H9 (cell line): Measurements from ENCODE around the gene ACTN4. TPM values are rescaled to one million over a fixed set of nuclear protein-coding genes. Genes with fewer than 3 reads are reported as not detected.
A peak's percentile ranks its signal among the peaks of the same experiment; 100 is the strongest.

Experiments used
- DNase-seq: peaks from one replicate; pipeline ENCODE4 v3.0.0-alpha.2; 2017
- H2AFZ ChIP-seq: one replicate; pipeline ENCODE4 v1.6.1; 2013; ENCODE audit warnings: mild to moderate bottlenecking, low read length, control low read depth, moderate library complexity
- H2AK5ac ChIP-seq: 2 replicates; pipeline ENCODE4 v1.6.1; 2013; ENCODE audit warnings: low read length, control low read depth, mixed read lengths; ENCODE audit not compliant: insufficient read length
- H2BK120ac ChIP-seq: one replicate; pipeline ENCODE4 v1.6.1; 2013; ENCODE audit warnings: low read depth, mild to moderate bottlenecking, low read length, control low read depth, inconsistent platforms; ENCODE audit not compliant: poor library complexity, severe bottlenecking
- H2BK12ac ChIP-seq: 2 replicates; pipeline ENCODE4 v1.6.1; 2013; ENCODE audit warnings: low read length, control low read depth, mixed read lengths, low read depth; ENCODE audit not compliant: insufficient read length
- H2BK15ac ChIP-seq: 2 replicates; pipeline ENCODE4 v1.6.1; 2013; ENCODE audit warnings: low read depth, low read length, control low read depth
- H2BK20ac ChIP-seq: one replicate; pipeline ENCODE4 v1.6.1; 2013; ENCODE audit warnings: low read depth, mild to moderate bottlenecking, low read length, control low read depth, inconsistent platforms; ENCODE audit not compliant: poor library complexity, severe bottlenecking
- H2BK5ac ChIP-seq: 2 replicates; pipeline ENCODE4 v1.6.1; 2013; ENCODE audit warnings: low read length, control low read depth, mixed read lengths; ENCODE audit not compliant: insufficient read length
- H3K14ac ChIP-seq: 2 replicates; pipeline ENCODE4 v1.6.1; 2013; ENCODE audit warnings: low read length, control low read depth; ENCODE audit not compliant: insufficient read depth
- H3K18ac ChIP-seq: 2 replicates; pipeline ENCODE4 v1.6.1; 2013; ENCODE audit warnings: low read depth, mild to moderate bottlenecking, mixed read lengths, low read length, control low read depth; ENCODE audit not compliant: insufficient read length
- H3K23ac ChIP-seq: 2 replicates; pipeline ENCODE4 v1.6.1; 2013; ENCODE audit warnings: low read length, control low read depth, mixed read lengths, low read depth; ENCODE audit not compliant: insufficient read length
- H3K23me2 ChIP-seq: 2 replicates; pipeline ENCODE4 v1.6.1; 2013; ENCODE audit warnings: low read depth, mild to moderate bottlenecking, mixed read lengths, low read length, control low read depth; ENCODE audit not compliant: insufficient read length, poor library complexity, severe bottlenecking
- H3K27ac ChIP-seq: 2 replicates; pipeline ENCODE4 v1.5.1; 2013; ENCODE audit warnings: low read length, control low read depth, mixed read lengths, low read depth; ENCODE audit not compliant: insufficient read length
- H3K27me3 ChIP-seq: 2 replicates; pipeline ENCODE4 v1.6.1; 2013; ENCODE audit warnings: low read length, control low read depth, inconsistent platforms; ENCODE audit not compliant: insufficient read depth
- H3K4ac ChIP-seq: 2 replicates; pipeline ENCODE4 v1.6.1; 2013; ENCODE audit warnings: low read depth, mild to moderate bottlenecking, control low read depth, inconsistent platforms, low read length, moderate library complexity
- H3K4me1 ChIP-seq: 2 replicates; pipeline ENCODE4 v1.6.1; 2013; ENCODE audit warnings: low read length, control low read depth, inconsistent platforms; ENCODE audit not compliant: insufficient read depth
- H3K4me2 ChIP-seq: 2 replicates; pipeline ENCODE4 v1.6.1; 2013; ENCODE audit warnings: low read length, control low read depth, mixed read lengths; ENCODE audit not compliant: insufficient read length, insufficient read depth
- H3K56ac ChIP-seq: 2 replicates; pipeline ENCODE4 v1.6.1; 2013; ENCODE audit warnings: low read depth, mild to moderate bottlenecking, mixed read lengths, low read length, control low read depth; ENCODE audit not compliant: insufficient read length
- H3K79me1 ChIP-seq: 2 replicates; pipeline ENCODE4 v1.6.1; 2013; ENCODE audit warnings: low read depth, mild to moderate bottlenecking, moderate library complexity, low read length, control low read depth, inconsistent platforms; ENCODE audit not compliant: insufficient read depth, poor library complexity, severe bottlenecking
- H3K79me2 ChIP-seq: 2 replicates; pipeline ENCODE4 v1.6.1; 2013; ENCODE audit warnings: low read length, control low read depth, inconsistent platforms; ENCODE audit not compliant: insufficient read depth
- H3K9ac ChIP-seq: 2 replicates; pipeline ENCODE4 v1.6.1; 2013; ENCODE audit warnings: low read length, control low read depth, mixed read lengths; ENCODE audit not compliant: insufficient read length; ENCODE audit errors: extremely low read depth
- H3K9me3 ChIP-seq: one replicate; pipeline ENCODE4 v1.6.1; 2013; ENCODE audit warnings: low read depth, low read length, inconsistent platforms; ENCODE audit not compliant: control insufficient read depth
- H3T11ph ChIP-seq: one replicate; pipeline ENCODE4 v1.6.1; 2013; ENCODE audit warnings: mild to moderate bottlenecking, low read length, control low read depth, inconsistent platforms
- H4K20me1 ChIP-seq: one replicate; pipeline ENCODE4 v1.6.1; 2013; ENCODE audit not compliant: control insufficient read depth, insufficient read length, insufficient read depth
- H4K5ac ChIP-seq: 2 replicates; pipeline ENCODE4 v1.6.1; 2013; ENCODE audit warnings: low read depth, mild to moderate bottlenecking, mixed read lengths, low read length, control low read depth; ENCODE audit not compliant: insufficient read length
- H4K8ac ChIP-seq: replicated peaks from 2 replicates; pipeline ENCODE4 v1.6.1; 2013; ENCODE audit warnings: low read length, control low read depth, mixed read lengths, low read depth; ENCODE audit not compliant: insufficient read length
- H4K91ac ChIP-seq: 2 replicates; pipeline ENCODE4 v1.6.1; 2013; ENCODE audit warnings: low read depth, mild to moderate bottlenecking, moderate library complexity, mixed read lengths, low read length, control low read depth; ENCODE audit not compliant: insufficient read length
- H3K27ac Mint-ChIP-seq, 3 experiments: 2 replicates in 2 of 3; 3 replicates in 1 of 3; pipeline ENCODE4 v1.8.0; 2020 to 2021; ENCODE audit warnings: mixed read lengths in 3 of 3, mild to moderate bottlenecking in 1 of 3, moderate library complexity in 1 of 3
- H3K27me3 Mint-ChIP-seq: 2 replicates; pipeline ENCODE4 v1.8.0; 2021; ENCODE audit warnings: low read depth, mild to moderate bottlenecking, moderate library complexity, mixed read lengths
- H3K36me3 Mint-ChIP-seq, 3 experiments: 2 replicates in 2 of 3; 3 replicates in 1 of 3; pipeline ENCODE4 v1.8.0; 2020 to 2021; ENCODE audit warnings: low read depth in 3 of 3, mixed read lengths in 3 of 3; ENCODE audit not compliant: insufficient read depth in 1 of 3
- H3K4me1 Mint-ChIP-seq, 2 experiments: 2 replicates each; pipeline ENCODE4 v1.8.0; 2020; ENCODE audit warnings: mixed read lengths in 2 of 2
- H3K4me3 Mint-ChIP-seq, 2 experiments: 2 replicates in 1 of 2; 3 replicates in 1 of 2; pipeline ENCODE4 v1.8.0; 2020 to 2021; ENCODE audit warnings: mild to moderate bottlenecking in 2 of 2, mixed read lengths in 2 of 2, moderate library complexity in 1 of 2
- H3K9me3 Mint-ChIP-seq, 2 experiments: 2 replicates in 1 of 2; 3 replicates in 1 of 2; pipeline ENCODE4 v1.8.0; 2020; ENCODE audit warnings: mild to moderate bottlenecking in 2 of 2, mixed read lengths in 2 of 2, moderate library complexity in 1 of 2
- whole genome bisulfite sequencing: extraction: QIAGEN DNeasy Blood & Tissue Kit; methylation state at CpG from one replicate; pipeline ENCODE4 v1.1.7; 2013; ENCODE audit warnings: missing lambda C conversion rate, low lambda C conversion rate, mixed read lengths; ENCODE audit not compliant: insufficient read length; ENCODE audit errors: extremely low coverage; 5-methylcytosine and 5-hydroxymethylcytosine counted together
- total RNA-seq: library from RNA; stranded (reverse); gene quantifications from 2 replicates; pipeline ENCODE4 v1.2.1, GENCODE V29; 2021
- TF ChIP-seq, protein P1 (sequence below): fragments of 200-600 bp; sonication (generic); conservative IDR thresholded peaks from 3 replicates; pipeline ENCODE4 v1.8.0; 2021; ENCODE audit warnings: antibody characterized with exemption, mild to moderate bottlenecking

ACTN4 gene
- total RNA-seq, 1 experiment from 2014 or later: 369 TPM

GRCh38 chr19:38736036-38736412 lies 88.6 kb downstream of the ACTN4 start:
- no peak overlapping the region for H2BK120ac ChIP-seq
- H2BK5ac ChIP-seq: no peak overlapping the region

More at GRCh38 chr19:38736036-38736412, 88.6 kb downstream of the ACTN4 start:
- Histone ChIP-seq H3K23ac (no peak overlapping the region), H3K23me2 (peaks cover 8% of the 10 kb centered on the region), H3K27me3 (no peaks in the 10 kb centered on the region; the same call in 1 of the 2 replicates), H3K9me3 (no peaks in the 10 kb centered on the region), H3K79me1 (no peaks in the 10 kb centered on the region), H4K91ac (no peak overlapping the region), H3K27ac (no peak overlapping the region), H3K18ac (no peak overlapping the region), H3T11ph (no peak overlapping the region), H2BK15ac (no peak overlapping the region), H3K14ac (no peak overlapping the region), H3K4ac (no peak overlapping the region), H4K5ac (no peak overlapping the region), H4K20me1 (no peaks in the 10 kb centered on the region), H2BK12ac (no peak overlapping the region), H3K79me2 (no peaks in the 10 kb centered on the region), H3K56ac (no peak overlapping the region), H2BK20ac (no peak overlapping the region), H3K4me2 (peak overlapping the region; percentile 51), H3K4me1 (no peaks in the 10 kb centered on the region; the same call in 1 of the 2 replicates), H4K8ac (no peak overlapping the region), H2AFZ (no peak overlapping the region), H3K9ac (no peak overlapping the region), H2AK5ac (no peak overlapping the region)
- H3K9me3 Mint-ChIP-seq: no peaks in the 10 kb centered on the region; a peak in 1 of 5 replicates
- WGBS: no CpG with 5 or more reads among the region's 42 CpGs
- no peak overlapping the region for H3K27ac Mint-ChIP-seq
- peak; percentile 68 for DNase-seq
- peaks cover 22% of the 10 kb centered on the region for H3K27me3 Mint-ChIP-seq
- peaks cover 4 to 10% of the 10 kb centered on the region in 2 experiments; a peak in 3 of 4 replicates for H3K4me1 Mint-ChIP-seq
- peak overlapping the region; percentile 43 to 79 for H3K4me3 Mint-ChIP-seq
- TF ChIP-seq, protein P1, sequence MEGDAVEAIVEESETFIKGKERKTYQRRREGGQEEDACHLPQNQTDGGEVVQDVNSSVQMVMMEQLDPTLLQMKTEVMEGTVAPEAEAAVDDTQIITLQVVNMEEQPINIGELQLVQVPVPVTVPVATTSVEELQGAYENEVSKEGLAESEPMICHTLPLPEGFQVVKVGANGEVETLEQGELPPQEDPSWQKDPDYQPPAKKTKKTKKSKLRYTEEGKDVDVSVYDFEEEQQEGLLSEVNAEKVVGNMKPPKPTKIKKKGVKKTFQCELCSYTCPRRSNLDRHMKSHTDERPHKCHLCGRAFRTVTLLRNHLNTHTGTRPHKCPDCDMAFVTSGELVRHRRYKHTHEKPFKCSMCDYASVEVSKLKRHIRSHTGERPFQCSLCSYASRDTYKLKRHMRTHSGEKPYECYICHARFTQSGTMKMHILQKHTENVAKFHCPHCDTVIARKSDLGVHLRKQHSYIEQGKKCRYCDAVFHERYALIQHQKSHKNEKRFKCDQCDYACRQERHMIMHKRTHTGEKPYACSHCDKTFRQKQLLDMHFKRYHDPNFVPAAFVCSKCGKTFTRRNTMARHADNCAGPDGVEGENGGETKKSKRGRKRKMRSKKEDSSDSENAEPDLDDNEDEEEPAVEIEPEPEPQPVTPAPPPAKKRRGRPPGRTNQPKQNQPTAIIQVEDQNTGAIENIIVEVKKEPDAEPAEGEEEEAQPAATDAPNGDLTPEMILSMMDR: no peak
- peaks cover 7 to 18% (median 17%) of the 10 kb centered on the region in 3 experiments for H3K36me3 Mint-ChIP-seq
